GM23248 (cell line): ENCODE measurements around the gene LMO2.

Experiments used
- EZH2 ChIP-seq: fragments of 200-600 bp; sonication (generic); IDR thresholded peaks from 2 replicates; pipeline ENCODE4 v1.6.1; 2018; ENCODE audit warnings: antibody characterized with exemption, mild to moderate bottlenecking; ENCODE audit not compliant: insufficient read depth, poor library complexity, severe bottlenecking
- EZH2phosphoT487 ChIP-seq: fragments of 200-600 bp; sonication (generic); IDR thresholded peaks from 2 replicates; pipeline ENCODE4 v1.6.1; 2018; ENCODE audit warnings: antibody characterized with exemption, moderate library complexity, mild to moderate bottlenecking, low read depth; ENCODE audit not compliant: insufficient read depth

DNA sequence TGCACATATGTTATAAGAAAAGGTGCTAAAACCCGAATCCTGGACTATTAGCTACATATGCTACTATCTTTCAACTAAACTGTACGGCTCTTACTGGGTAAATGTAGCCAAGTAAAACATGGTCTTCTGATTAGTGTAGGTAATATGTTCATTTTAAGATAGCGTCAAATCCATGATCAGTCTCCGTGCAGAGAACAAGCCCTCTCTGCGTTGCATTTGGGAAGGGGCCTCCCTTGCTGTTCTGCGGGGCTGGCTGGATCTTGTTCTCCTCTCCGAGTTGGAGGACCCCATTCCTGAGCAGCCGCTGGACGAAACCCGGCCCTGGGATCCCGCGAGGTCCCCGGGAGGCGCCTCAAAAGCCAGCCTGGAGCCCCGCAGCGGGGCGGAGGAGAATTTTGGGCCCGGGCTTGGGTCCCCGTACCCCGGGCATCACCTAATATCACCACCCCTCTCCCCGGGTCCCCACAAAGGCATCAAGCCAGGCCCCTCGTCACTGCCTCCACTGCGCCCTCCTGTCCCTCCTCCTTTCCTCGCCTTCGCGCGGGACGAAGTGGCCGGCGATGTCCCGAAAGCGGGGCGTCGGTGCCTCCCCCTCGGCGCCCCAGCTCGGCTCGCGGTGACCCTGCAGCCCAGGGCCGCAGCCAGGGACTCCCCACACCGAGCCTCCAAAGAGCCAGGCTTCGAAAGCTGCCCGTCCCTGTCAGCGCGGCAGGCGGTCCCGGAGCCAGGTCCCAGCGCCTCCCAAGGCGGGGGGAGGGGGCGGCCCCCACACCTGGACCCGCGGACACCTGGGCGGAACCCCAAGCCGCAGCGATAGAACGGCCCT, 63.1 kb downstream of the LMO2 start:
- TF ChIP-seq EZH2, result no peak
- no peak for TF ChIP-seq EZH2phosphoT487
